HG02763 (cell line): ENCODE results near the gene FAM111B.
A peak's percentile ranks its signal among the peaks of the same experiment; 100 is the strongest.
"Not testable (repeated sequence)": the region's sequence is repeated elsewhere in the genome, so short reads cannot be mapped to it uniquely, and the experiment has no call there.

Experiments used
- ATAC-seq: cut with Tn5 transposase; IDR thresholded peaks from one replicate; pipeline ENCODE4 v1.9.1; 2021; ENCODE audit warnings: mild to moderate bottlenecking, moderate library complexity; ENCODE audit not compliant: unreplicated experiment

Gene FAM111B

DNA sequence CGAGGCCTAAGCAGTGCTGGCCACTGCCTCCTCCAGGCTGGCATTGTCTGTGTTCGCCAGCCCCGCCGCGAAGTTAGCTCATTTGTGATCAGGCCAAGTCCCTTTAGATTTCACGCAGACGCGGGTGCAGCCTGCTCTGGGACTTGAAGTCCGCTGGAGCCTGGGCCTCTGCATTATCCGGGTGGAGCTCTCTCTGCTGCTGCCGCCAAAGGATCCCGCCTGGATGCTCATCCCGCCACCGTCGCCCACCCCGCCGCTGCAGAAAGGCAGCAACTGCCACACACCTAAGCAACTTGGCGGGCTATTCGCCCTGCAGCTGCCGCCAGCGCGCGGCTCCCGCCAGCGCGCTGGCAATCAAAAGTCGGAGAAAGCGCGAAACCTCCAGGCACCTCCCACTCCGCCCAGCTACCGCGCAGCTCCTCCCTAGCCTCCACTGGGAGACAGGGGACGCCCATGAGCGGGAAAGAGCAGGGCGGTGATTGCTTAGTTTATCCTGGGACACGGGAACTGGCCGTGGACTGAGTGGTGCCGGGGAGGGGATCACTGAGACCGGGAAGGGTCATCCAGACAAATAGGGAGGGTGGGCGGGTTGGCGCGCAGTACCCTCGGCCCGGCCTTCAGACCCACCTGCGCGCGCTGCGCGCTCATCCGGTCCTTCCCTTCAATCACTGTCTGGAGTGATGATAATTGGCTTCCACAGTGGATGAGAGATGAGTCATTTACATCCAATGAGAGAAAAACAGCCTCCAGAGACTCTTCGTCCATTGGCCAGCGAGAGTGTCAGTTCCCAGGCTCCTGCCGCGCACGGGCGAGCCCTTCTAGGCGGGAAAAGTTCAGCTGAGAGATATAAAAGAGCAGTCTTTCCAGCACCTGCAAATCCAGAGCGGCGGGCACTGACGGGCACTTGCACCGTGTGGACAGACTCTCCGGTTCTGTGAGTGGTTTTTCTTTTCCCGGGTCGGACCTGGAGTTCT lies at the start of gene FAM111B:
FAM111B (plus strand) TSS at position 875 of the 974 bp plus-strand sequence. CDS start 2,389 bp downstream, outside the sequence.
- ATAC-seq = peak; percentile 63

- peak; percentile 91 for ATAC-seq
These were observed 48.7 kb upstream of the FAM111B start for GRCh38 chr11:59058120-59059033.

- ATAC-seq = not testable (repeated sequence)
These were observed 46.9 kb upstream of the FAM111B start for GRCh38 chr11:59060096-59060495.

GRCh38 chr11:59062602-59063529 lies 44.2 kb upstream of the FAM111B start:
- ATAC-seq = no peak

DNA sequence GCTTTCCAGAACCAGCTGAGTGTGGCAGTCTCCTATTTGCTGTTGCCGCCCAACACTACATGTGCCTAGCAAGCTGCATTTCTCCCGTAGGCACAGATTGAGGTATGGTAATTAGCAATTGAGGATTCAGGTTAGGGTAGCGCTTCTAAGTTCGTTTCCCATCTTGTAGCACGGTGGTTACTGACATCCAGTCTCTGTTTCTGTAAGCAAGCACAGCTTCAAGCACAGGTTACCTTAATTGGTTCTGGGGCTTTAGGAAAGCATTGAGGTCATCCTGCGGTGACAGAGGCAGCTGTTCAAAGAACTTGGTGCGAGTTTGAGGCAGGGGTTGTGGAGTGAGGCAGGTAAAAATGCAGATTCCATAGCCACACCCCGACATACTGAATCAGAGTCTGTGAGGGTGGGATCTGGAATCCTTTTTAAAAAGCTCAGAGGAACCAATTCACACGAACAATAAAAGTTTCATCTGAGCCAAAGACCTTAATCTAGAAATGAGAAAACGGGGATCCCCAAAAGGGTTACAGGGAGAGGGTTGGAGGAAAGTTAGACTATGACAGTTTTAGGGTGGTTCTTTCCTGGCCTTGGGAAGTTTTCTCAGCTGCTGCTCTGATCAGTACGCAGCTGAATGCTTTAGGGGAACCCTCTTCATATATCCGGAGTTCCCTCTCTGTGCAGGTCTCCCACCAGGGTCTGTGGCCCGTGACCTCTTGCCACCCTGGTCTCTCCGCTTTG lies 42.9 kb upstream of the FAM111B start:
- peak; percentile 57 for ATAC-seq

- no peak for ATAC-seq
These were observed 38.0 kb upstream of the FAM111B start for GRCh38 chr11:59069087-59069486.

GRCh38 chr11:59076876-59077571 lies 30.0 kb upstream of the FAM111B start:
- ATAC-seq = peak; percentile 70

DNA sequence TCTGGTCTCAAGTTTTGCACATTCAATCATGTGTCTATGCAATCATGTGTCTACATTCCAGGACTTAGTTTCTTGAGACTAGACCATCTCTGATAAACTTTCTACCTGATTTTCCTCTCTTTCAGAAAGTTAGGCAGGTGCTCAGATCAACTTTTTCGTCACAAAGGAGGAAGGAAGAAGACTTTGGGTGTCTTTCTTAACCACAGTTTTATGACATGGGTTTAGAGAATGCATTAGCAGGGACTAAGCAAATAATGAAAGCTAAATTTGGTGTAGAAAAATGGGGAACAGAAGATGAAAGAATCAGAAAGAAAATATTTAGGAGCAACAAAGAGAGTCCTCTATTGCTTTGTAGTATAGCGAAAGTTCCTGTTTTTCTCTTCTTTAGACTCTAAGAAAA lies 28.6 kb upstream of the FAM111B start:
- ATAC-seq = peak; percentile 40

GRCh38 chr11:59079086-59079485 lies 28.0 kb upstream of the FAM111B start:
- no peak for ATAC-seq

GRCh38 chr11:59080421-59080820 lies 26.6 kb upstream of the FAM111B start:
- not testable (repeated sequence) for ATAC-seq

DNA sequence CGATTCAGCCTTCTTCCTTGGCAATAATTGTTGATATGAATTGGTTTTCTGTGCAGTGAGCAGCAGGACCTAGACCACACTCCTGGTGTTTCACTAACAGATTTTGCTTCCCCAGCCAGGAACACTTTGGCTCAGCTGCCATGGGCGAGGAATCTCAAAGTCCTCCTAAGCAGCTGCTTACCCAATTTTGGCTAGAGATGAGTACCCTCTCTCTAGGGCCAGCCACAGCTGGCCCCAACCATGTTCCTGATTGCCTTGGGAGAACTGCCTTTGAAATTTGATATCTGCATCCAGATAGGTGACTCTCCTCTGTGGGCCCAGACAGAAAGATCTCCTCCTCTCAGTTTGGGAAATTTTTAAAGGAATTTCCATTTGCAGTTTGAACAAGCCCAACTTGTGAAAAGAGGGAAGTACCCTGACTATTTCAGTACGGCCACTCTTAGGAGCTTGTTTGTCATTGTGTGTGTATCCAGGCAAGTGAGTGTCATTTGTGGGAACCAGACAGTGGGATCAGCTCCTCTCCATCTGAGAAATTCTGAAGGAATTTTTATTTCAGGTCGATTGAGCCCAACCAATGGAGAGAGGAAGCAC lies 25.5 kb upstream of the FAM111B start:
- not testable (repeated sequence) for ATAC-seq

DNA sequence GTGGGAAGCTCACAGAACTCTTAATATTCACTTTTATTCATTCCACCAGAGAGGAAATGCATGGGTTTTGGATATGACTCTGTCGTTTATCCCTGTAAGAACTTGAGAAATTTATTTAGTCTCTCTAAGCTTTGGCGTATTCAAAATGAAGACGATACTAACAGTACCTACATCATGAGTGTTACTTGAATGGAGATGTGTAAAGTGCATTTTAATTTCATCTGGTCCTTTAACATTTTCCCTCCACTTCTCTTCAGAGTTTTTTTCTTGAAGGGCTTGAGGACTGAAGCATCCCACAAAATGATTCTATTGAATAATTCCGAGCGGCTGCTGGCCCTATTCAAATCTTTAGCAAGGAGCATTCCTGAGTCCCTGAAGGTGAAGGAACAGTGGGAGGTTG lies 21.0 kb upstream of the FAM111B start, which contains the start of gene GLYATL1B:
GLYATL1B (plus strand) TSS at position 301 of the 400 bp plus-strand sequence; CDS start at position 301, 0 bp downstream.
- ATAC-seq = not testable (repeated sequence)

DNA sequence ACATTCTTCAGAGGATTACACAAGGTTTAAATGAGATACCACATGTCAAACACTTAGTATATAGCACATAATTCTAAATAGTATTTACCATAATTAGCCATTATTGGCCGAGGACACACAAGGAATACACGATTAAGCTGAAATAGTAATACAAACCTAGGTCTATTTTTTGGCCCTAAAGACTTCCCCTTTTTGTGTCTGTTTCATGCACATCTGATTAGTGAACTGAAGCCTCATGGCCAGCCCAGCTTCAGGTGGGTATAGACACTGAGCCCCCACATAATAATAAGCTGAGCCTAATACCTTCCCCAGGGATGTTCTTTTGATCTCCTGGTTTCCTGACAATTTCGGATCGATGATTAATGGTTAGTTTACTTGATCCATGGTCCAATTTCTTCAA lies 18.9 kb upstream of the FAM111B start:
- no peak for ATAC-seq

- ATAC-seq = not testable (repeated sequence)
These were observed 13.5 kb upstream of the FAM111B start for GRCh38 chr11:59093576-59093975.

- ATAC-seq = peak; percentile 75
These were observed 11.8 kb upstream of the FAM111B start for GRCh38 chr11:59095225-59095624.

GRCh38 chr11:59095972-59096575 lies 11.0 kb upstream of the FAM111B start:
- not testable (repeated sequence) for ATAC-seq

DNA sequence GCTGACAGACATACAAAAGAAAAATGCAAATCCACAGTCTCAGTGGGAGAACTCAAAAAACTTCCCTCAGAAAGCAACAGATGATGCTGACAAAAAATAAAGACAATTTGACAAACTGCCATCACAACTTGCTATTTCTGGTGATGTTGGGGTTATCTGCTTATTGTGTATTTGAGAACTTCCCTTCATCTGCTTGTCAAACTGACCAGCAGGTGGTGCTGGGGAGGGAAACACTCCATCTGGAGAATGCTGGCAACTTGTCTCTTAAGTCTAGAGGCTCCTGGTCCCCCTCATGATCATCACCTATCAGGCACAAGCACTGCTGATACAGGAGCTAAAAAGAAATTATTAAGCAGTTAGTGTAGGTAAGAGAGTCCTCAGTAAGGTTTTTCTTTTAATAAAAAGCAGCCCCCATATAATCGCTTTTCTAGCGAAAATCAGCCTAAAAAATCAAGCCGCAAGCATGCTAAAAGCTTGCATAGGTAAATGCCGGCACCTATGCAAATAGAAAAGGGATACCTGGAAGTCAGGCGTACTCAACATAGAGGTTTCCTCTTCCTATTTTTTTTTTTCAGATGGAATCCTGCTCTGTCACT lies 9.8 kb upstream of the FAM111B start:
- ATAC-seq = peak; percentile 46

DNA sequence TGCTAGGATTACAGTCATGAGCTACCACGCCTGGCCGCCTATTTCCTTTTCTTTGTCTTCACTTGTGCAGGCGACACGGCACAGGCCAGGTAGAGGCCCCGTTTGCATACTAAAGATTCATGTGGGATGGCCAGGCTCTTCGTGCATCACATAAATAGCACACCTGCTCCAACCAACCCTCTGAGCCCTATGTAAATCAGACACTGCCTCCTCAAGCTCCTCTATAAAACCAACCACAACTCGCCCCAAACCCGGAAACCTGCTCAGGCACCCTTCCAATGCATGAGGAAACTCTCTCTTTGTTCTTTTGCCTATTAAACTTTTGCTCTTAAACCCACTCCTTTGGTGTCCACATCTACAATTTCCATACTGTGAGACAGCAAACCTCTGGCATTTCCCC lies 9.1 kb upstream of the FAM111B start:
- not testable (repeated sequence) for ATAC-seq
